Gastrocnemius medialis (tissue), 4 donors: ENCODE results near the gene PLEKHG3.

ENCODE experiments used
- POLR2A ChIP-seq, 2 donors: fragments of 450-650 bp; IDR thresholded peaks; one replicate each; pipeline ENCODE4 v1.6.1; 2017; ENCODE audit warnings: antibody characterized with exemption in 2 of 2, mild to moderate bottlenecking in 2 of 2, moderate library complexity in 2 of 2
- TF ChIP-seq, protein P1 (sequence below), 5 experiments: fragments of 450-650 bp in 3 of 5; fragments of 200-600 bp in 2 of 5; sonication (generic) in 2 of 5; IDR thresholded peaks in 4 of 5; conservative IDR thresholded peaks in 1 of 5; 1 replicate in 4 of 5; 2 replicates in 1 of 5; pipeline ENCODE4 v1.5.1; 2016 to 2019; ENCODE audit warnings: antibody characterized with exemption in 5 of 5, mild to moderate bottlenecking in 3 of 5, moderate library complexity in 3 of 5

GRCh38 chr14:64658201-64658600 is 46.0 kb upstream of the PLEKHG3 start:
- TF ChIP-seq, protein P1, sequence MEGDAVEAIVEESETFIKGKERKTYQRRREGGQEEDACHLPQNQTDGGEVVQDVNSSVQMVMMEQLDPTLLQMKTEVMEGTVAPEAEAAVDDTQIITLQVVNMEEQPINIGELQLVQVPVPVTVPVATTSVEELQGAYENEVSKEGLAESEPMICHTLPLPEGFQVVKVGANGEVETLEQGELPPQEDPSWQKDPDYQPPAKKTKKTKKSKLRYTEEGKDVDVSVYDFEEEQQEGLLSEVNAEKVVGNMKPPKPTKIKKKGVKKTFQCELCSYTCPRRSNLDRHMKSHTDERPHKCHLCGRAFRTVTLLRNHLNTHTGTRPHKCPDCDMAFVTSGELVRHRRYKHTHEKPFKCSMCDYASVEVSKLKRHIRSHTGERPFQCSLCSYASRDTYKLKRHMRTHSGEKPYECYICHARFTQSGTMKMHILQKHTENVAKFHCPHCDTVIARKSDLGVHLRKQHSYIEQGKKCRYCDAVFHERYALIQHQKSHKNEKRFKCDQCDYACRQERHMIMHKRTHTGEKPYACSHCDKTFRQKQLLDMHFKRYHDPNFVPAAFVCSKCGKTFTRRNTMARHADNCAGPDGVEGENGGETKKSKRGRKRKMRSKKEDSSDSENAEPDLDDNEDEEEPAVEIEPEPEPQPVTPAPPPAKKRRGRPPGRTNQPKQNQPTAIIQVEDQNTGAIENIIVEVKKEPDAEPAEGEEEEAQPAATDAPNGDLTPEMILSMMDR (IDR thresholded peaks at IDR 0.05 in 4 of 5, conservative IDR thresholded peaks at IDR 0.05 in 1 of 5) = no peak
- no peak for TF ChIP-seq POLR2A (IDR thresholded peaks at IDR 0.05)
